Tibial nerve (tissue), 4 donors: Measurements from ENCODE around the gene DNASE1. TPM values are rescaled to one million over a fixed set of nuclear protein-coding genes. Genes with fewer than 3 reads are reported as not detected.

ENCODE experiments used
- DNase-seq, 2 donors: peaks; one replicate each; pipeline ENCODE4 v3.0.0-alpha.2; 2019; ENCODE audit warnings: low spot score in 2 of 2
- H3K27ac ChIP-seq, 4 donors: fragments of 200-600 bp; sonication (generic) in 3 of 4; one replicate each; pipeline ENCODE4 v1.5.1; 2017 to 2019; ENCODE audit warnings: mild to moderate bottlenecking in 1 of 4
- H3K27me3 ChIP-seq, 2 donors: fragments of 200-600 bp; sonication (generic) in 1 of 2; one replicate each; pipeline versions ENCODE4 v1.5.1 to v1.6.0; 2017 to 2019
- H3K36me3 ChIP-seq, 3 donors: fragments of 200-600 bp; sonication (generic); one replicate each; pipeline ENCODE4 v1.5.1; 2018 to 2019
- H3K4me1 ChIP-seq, 4 donors: fragments of 200-600 bp; sonication (generic) in 3 of 4; one replicate each; pipeline ENCODE4 v1.5.1; 2017 to 2019
- H3K4me3 ChIP-seq, 4 donors: fragments of 200-600 bp; sonication (generic) in 3 of 4; one replicate each; pipeline ENCODE4 v1.5.1; 2017 to 2019; ENCODE audit warnings: mild to moderate bottlenecking in 1 of 4, moderate library complexity in 1 of 4
- H3K9me3 ChIP-seq, 4 donors: fragments of 200-600 bp; sonication (generic) in 3 of 4; one replicate each; pipeline ENCODE4 v1.5.1; 2017 to 2019
- CTCF ChIP-seq, 5 experiments: fragments of 200-600 bp in 3 of 5; fragments of 450-650 bp in 2 of 5; sonication (generic) in 3 of 5; IDR thresholded peaks; one replicate each; pipeline ENCODE4 v1.5.1; 2016 to 2019; ENCODE audit warnings: antibody characterized with exemption in 5 of 5, mild to moderate bottlenecking in 3 of 5, moderate library complexity in 2 of 5
- EP300 ChIP-seq, 2 donors: sonication (generic); formaldehyde crosslinking; IDR thresholded peaks; one replicate each; pipeline ENCODE4 v1.6.1; 2017; ENCODE audit warnings: antibody characterized with exemption in 2 of 2, mild to moderate bottlenecking in 1 of 2
- POLR2A ChIP-seq, 2 donors: fragments of 450-650 bp; IDR thresholded peaks; one replicate each; pipeline ENCODE4 v1.6.1; 2017; ENCODE audit warnings: antibody characterized with exemption in 2 of 2, mild to moderate bottlenecking in 2 of 2, moderate library complexity in 2 of 2
- WGBS, 2 donors: methylation state at CpG; one replicate each; pipeline ENCODE4 v1.1.5; 2018; 5-methylcytosine and 5-hydroxymethylcytosine counted together
- total RNA-seq, 4 donors: library from RNA; depleted of rRNA; stranded (reverse); fragments of >200 nt; gene quantifications; one replicate each; pipeline ENCODE4 v1.1.0, GENCODE V29; 2016

Gene DNASE1
- total RNA-seq, 4 donors from 2014 or later, result 14.4 to 32.0 (median 22.4) TPM

DNA sequence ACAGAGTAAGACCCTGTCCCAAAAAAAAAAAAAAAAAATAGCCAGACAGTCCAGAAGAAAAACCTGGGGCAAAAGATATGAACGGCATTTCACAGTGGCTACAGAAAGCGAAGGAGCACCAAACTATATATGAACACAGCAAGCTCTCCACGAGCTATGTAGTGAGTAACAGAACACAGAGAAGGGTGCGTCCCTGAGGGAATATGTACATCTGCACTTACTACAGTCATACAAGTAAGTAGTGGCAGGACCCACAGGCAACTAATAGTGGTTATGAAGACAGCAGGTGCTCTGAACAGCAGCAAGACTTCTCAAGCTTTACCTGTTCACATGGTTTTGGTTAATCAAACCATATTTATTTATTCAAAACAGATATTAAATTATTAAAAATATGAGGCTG is 47.0 kb downstream of the DNASE1 start:
- no peak for DNase-seq
- H3K36me3 ChIP-seq, result peaks cover 0 to 5% (median 0%) of the 10 kb centered on the region in 3 donors
- no peak overlapping the region for H3K27ac ChIP-seq
- H3K4me1 ChIP-seq, result peaks cover 0 to 2% (median 0%) of the 10 kb centered on the region in 4 donors
- no peak overlapping the region for H3K4me3 ChIP-seq
- TF ChIP-seq EP300 (IDR thresholded peaks at IDR 0.05) (no peak), POLR2A (IDR thresholded peaks at IDR 0.05) (no peak)
- no peaks in the 10 kb centered on the region for H3K27me3 ChIP-seq
- H3K9me3 ChIP-seq, result no peaks in the 10 kb centered on the region
- WGBS, 2 donors, result 77 to 80% methylated on average over 4 of the region's 4 CpGs

DNA sequence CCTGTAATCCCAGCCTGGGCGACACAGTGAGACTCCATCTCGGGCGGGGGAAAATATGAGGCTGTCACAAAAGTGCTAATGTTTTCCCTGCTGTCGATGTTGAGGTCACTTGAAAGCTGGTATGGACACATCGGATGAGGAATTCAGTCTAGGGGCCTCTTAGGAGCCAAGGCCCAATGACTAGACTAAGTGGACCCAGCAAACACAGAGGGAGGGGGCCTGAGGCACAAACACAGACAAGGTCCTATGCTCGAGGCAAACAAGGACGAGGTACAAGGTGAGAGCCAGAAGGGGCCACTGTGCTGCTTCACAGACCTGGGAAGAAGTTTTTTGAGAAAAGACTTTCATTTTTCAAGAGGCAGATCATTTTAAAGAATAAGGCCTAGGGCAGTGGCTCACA is 47.6 kb downstream of the DNASE1 start:
- Histone ChIP-seq H3K27ac (no peak overlapping the region), H3K36me3 (peaks cover 0 to 5% (median 0%) of the 10 kb centered on the region in 3 donors), H3K9me3 (no peaks in the 10 kb centered on the region), H3K27me3 (no peaks in the 10 kb centered on the region), H3K4me1 (no peaks in the 10 kb centered on the region), H3K4me3 (no peak overlapping the region)
- WGBS, 2 donors, result 90 to 91% methylated on average over 7 of the region's 7 CpGs
- DNase-seq, result no peak
- TF ChIP-seq CTCF (IDR thresholded peaks at IDR 0.05) (no peak), POLR2A (IDR thresholded peaks at IDR 0.05) (no peak), EP300 (IDR thresholded peaks at IDR 0.05) (no peak)

- 92 to 93% methylated on average over 10 of the region's 10 CpGs for WGBS, 2 donors
- H3K27me3 ChIP-seq, result no peaks in the 10 kb centered on the region
- H3K36me3 ChIP-seq, result peaks cover 0 to 9% (median 0%) of the 10 kb centered on the region in 3 donors
- no peaks in the 10 kb centered on the region for H3K9me3 ChIP-seq
- no peak overlapping the region for H3K4me3 ChIP-seq
- no peaks in the 10 kb centered on the region for H3K4me1 ChIP-seq
- no peak for DNase-seq
- H3K27ac ChIP-seq, result no peak overlapping the region
- TF ChIP-seq POLR2A (IDR thresholded peaks at IDR 0.05) (no peak), EP300 (IDR thresholded peaks at IDR 0.05) (no peak), CTCF (IDR thresholded peaks at IDR 0.05) (no peak)
Measured at GRCh38 chr16:3706253-3707012, 51.9 kb downstream of the DNASE1 start.

Other genes starting within 250 kb of the DNASE1 start
- gene ZNF597, start 211.2 kb upstream of the DNASE1 start, total RNA-seq, result 1 to 10 TPM; 2.2 to 3.1 (median 2.7) TPM
- 10 to 100 TPM; 27.6 to 37.8 (median 28.0) TPM for gene NAA60, start 211.0 kb upstream of the DNASE1 start, total RNA-seq
- not detected for gene C16orf90, start 159.2 kb upstream of the DNASE1 start, total RNA-seq
- 10 to 100 TPM; 22.3 to 36.9 (median 29.7) TPM for gene CLUAP1, start 153.7 kb upstream of the DNASE1 start, total RNA-seq
- gene NLRC3, start 77.3 kb upstream of the DNASE1 start, total RNA-seq, result under 1 TPM; 0.59 to 0.90 (median 0.75) TPM
- 1 to 10 TPM; 4.8 to 8.1 (median 5.6) TPM for gene SLX4, start 43.1 kb upstream of the DNASE1 start, total RNA-seq
- gene TRAP1, start 62.8 kb downstream of the DNASE1 start, total RNA-seq, result 100 to 1,000 TPM in 1 of 4 donors, 10 to 100 TPM in 3; 61.6 to 146 (median 74.2) TPM
- 100 to 1,000 TPM in 1 of 4 donors, 10 to 100 TPM in 3; 67.1 to 106 (median 91.0) TPM for gene CREBBP, start 226.0 kb downstream of the DNASE1 start, total RNA-seq